SK-MEL-5 (cell line): ENCODE measurements around the gene NEK1. TPM values are rescaled to one million over a fixed set of nuclear protein-coding genes. Genes with fewer than 3 reads are reported as not detected.
"Not testable (repeated sequence)": the region's sequence is repeated elsewhere in the genome, so short reads cannot be mapped to it uniquely, and the experiment has no call there.

Experiments
- DNase-seq: peaks from one replicate; pipeline ENCODE4 v3.0.0-alpha.2; 2016; ENCODE audit warnings: low read depth, low spot score
- in situ Hi-C: cut with HindIII; loops from 2 replicates; pipeline ENCODE4 v1.10.0; 2016; ENCODE audit warnings: low sequenced_read_pairs, high pct_unique_total_duplicates, low pct_unique_long_range_greater_than_20kb
- total RNA-seq: library from RNA; depleted of rRNA; stranded (reverse); fragments of >200 nt; shearing (Covaris generic); gene quantifications from 2 replicates; pipeline ENCODE4 v1.2.3, GENCODE V29; 2014

Gene NEK1
- total RNA-seq, 1 experiment from 2014 or later, result 7.6 TPM

GRCh38 chr4:169632896-169633295 lies 20.5 kb upstream of the NEK1 start:
- in situ Hi-C loops, result no loop called here
- no peak for DNase-seq

DNA sequence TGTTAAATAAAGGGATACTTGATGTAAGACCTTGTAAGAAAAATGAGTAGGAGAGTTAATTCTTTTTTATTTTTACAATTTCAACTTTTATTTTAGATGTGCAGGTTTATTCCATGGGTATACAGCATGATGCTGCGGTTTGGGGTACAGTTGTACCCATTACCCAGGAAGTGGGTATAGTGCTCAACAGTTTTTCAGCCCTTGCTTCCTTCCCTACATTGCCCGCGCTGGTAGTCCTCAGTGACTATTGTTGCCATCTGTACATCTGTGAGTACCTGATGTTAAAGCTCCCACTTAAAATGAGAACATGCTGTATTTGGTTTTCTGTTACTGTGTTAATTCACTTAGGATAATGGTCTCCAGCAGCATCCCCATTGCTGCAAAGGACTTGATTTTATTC lies 17.7 kb upstream of the NEK1 start:
- DNase-seq, result no peak
- in situ Hi-C loops, result no loop called here

DNA sequence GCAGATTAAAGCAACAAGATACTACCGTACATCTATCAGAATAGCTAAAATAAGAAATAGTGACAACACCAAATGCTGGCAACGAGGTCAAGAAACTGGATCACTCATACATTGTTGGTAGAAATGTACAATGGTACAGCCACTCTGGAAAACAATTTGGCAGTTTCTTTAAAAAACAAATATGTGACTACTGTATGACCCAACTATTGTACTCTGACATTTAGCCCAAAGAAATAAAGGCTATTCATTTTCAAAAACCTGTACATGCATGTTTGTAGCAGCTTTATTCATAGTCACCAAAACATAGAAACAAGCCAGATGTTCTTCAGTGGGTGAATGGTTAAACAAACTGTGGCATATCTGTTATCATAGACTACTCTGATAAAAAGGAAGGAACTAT lies 16.2 kb upstream of the NEK1 start:
- no peak for DNase-seq
- in situ Hi-C loops, result no loop called here

DNA sequence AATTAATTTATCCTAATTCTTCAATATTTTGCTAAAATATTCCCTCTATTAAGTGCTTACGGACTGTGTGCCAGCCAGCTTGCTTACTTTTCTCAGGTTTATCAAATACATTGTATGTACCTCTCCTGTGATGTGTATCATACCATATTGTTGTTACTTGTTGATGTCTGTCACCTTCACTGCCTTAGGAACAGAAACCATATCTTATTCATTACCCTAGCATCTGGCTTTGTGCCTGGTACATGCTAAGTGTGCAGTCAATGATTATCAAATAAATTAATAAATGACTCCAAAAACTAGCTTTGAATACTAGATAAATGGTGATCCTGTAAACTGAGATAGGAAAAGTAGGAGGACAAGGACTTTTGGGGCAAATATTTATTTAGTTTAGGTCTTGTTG lies 14.9 kb upstream of the NEK1 start:
- in situ Hi-C loops, result no loop called here
- no peak for DNase-seq

DNA sequence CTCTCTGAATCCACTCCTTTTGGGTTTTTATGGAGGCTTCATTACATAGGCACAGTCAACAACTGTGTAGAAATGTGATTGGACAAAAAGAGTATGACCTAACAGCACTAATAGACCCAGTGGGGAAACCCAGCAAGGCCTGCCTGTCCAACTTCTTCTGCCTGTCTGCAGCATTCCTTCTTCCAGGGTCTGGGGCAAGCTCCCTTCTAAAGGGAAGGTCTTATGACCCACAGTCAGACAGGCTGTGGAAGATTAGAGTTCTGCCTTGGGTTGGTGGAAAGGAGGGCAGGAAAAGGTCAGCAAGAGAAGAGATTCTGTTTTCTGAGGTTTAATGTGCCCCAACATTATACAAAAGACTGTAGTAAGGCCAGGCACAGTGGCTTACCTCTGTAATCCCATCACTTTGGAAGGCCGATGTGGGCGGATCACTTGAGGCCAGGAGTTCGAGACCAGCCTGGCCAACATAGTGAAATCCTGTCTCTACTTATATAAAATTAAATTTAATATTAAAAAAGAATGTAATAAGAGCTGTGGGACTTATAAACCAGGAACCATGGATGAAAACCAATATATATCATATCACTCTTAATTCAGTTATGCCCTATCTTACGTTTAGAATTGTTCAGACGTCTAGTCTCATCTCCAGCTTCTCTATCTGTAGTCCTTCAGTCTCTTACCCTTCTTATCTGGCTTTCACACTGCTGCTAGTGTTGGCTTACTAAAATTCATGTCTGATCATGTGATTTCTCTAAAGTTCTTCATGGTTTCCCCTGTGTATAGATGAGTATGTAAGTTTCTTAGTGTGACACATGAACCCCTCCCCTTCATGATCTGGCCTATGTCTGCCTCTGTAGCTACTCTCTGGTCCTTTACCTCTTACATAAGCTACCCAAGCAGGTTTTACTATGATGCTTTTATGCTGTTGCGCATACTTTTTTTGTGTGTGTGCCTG lies 14.2 kb upstream of the NEK1 start:
- DNase-seq, result peak; percentile 8
- in situ Hi-C loops, result no loop called here

DNA sequence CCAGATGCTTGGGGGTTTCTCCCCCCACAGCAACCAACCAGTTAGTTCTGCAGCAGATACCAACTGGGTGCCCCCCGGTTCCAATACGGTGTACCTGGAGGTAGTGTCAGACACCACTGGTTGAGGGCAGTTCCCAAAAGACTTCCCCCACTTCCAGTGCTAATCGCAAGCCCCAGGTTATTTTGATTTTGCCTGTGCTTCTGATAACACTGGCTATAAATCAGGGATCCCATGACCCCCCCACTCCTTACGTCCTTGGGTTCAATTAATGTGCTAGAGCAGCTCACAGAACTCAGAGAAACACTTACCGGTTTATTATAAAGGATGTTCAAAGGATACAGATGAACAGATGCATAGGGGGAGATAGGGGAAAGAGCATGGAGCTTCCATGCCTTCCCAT lies 13.5 kb upstream of the NEK1 start:
- DNase-seq, result no peak
- in situ Hi-C loops, result no loop called here

DNA sequence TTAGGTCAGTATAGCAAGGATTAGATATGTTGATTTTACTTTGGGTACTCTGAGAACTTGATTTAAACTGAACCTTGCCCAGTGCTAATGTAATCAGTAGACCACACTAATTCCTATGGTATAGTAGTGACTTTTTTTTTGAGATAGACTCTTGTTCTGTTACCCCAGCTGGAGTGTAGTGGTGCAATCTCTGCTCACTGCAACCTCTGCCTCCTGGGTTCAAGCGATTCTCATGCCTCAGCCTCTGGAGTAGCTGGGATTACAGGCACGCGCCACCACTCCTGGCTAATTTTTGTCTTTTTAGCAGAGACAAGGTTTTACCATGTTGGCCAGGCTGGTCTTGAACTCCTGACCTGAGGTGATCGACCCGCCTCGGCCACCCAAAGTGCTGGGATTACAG lies 11.6 kb upstream of the NEK1 start:
- DNase-seq, in situ Hi-C loops: not testable (repeated sequence)

- no peak for DNase-seq
- in situ Hi-C loops, result no loop called here
These were observed 10.2 kb upstream of the NEK1 start for GRCh38 chr4:169622566-169622965.

DNA sequence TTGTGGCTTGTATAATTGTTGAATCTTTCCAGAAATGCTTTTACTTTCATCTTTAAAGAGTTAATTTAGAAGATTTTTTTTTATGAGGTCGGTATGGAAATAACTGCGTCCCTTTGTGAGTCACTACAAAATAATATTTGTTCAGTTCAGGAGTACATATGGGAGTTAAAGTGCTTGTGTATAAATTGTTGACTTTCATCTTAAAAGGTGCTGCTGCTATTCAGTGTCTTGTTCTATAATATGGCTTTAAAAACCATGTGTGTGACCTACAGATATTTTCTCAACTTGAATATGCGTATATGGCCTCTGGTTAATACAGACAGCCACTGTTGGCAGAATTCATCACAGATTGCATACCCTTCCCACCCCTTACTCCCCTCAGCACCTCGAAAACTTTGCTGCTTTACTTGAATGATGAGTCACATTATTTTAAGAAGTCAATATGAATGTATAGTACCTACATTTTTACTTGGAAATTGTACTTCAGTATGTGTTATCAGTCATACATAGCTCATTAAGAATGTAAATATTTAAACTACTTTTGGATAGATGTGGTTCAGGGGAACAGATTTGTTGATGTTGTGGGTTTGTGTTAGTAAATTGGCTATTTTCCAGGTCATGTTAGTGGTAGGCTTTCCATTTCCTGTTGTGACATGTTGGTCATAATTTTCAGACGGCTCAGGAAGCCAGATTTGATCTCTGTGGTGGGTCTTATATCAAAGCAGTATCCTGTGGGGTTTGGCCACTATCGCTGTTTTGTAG lies 9.5 kb upstream of the NEK1 start:
- DNase-seq, result peak; percentile 54
- in situ Hi-C loops, result no loop called here

DNA sequence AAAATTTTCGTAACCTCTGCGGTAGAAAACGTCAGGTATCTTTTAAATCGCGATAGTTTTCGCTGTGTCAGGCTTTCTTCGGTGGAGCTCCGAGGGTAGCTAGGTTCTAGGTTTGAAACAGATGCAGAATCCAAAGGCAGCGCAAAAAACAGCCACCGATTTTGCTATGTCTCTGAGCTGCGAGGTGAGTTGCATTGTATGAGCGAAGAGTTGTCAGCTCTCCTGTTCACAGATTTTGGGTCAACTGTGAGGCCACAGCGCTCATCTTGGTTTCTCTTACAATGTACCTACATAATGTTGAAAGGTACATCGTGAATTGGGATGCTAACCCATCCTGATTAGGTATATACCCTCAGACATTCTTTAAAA lies 8.5 kb upstream of the NEK1 start:
- peak; percentile 43 for DNase-seq
- in situ Hi-C loops, result no loop called here

GRCh38 chr4:169619958-169620879 lies 7.8 kb upstream of the NEK1 start, which contains the start of gene CLCN3:
CLCN3 (plus strand) TSS chr4:169620578; CDS start chr4:169635929, 15,351 bp downstream.
- DNase-seq, result peak; percentile 98
- in situ Hi-C loops, result no loop called here

- in situ Hi-C loops, result no loop called here
- peak; percentile 69 for DNase-seq
These were observed 7.2 kb upstream of the NEK1 start for GRCh38 chr4:169619518-169619957.

DNA sequence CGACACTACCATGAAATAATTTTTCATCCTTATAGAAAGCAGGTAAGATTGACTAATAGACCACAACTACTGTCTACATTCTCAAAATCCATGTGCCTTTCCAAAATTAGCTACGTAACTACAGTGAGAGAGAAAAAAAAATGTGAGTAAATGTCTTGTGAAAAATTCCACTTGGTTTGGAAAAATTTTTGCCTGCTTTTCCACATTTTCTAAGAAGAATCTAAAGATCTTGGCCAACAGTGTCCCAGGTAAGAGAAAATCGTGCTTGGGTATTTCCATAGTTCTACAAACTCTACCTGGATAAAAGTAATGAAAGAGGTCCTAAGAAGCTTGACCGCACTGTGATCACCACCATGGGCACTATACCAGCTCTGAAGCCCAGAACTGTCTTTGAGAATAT lies 6.6 kb upstream of the NEK1 start:
- DNase-seq, result no peak
- in situ Hi-C loops, result no loop called here

DNA sequence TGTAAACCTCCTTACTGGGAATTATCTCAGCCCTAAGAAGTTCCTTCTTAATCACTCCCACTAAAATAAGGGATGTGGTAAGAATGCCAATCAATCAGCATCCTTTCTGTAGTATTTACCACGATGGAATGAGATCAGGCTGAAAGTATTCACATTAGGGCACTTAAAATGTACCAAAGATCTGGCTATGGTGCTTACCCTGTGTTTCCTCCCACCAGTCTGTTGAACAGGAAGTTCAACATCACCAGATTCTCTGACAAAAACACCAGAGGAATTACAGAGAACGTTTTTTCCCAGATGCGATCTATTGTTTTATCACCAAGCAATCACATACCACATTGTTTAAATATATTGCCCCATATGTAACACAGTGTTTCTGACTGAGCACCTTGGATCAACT lies 5.9 kb upstream of the NEK1 start:
- in situ Hi-C loops, result no loop called here

DNA sequence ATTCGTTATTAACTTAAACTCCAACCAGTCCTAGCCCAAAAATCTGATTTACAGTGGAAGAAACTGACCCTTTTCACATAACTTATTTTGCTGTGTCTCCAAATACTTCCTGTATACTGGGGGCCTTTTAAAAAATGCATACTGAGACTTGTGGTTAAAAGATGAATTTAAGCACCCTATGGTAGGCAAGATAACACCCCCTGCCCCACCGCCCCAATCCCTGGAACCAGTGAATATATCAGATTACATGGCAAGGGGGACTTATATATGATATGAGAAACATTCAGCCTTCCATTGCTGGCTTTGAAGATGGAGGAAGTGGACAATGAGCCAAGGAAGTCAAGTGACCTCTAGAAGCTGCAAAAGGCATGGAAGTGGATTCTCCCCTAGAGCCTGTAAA lies 4.9 kb upstream of the NEK1 start:
- DNase-seq, result no peak
- in situ Hi-C loops, result no loop called here

More for the DNA sequence above, 5.9 kb upstream of the NEK1 start:
- no peak for DNase-seq

DNA sequence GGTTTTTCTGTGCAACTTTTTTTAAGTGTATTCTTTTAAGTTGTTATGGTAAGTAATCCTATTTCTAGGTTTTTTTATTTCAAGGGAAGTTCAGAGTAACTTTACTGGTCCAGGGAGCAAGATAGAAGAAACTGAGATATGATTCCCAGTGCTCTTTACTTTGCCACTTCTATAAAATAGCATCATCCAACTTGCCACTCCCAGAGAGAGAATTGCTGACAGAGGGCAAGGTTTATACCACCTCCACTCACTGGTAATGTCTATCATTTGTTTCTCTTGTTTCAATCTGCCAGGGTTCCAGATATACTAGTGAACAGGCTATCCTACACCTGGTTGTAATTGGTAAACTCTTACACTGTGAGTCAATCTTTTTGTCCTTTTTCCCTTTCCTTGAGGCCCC lies 4.5 kb upstream of the NEK1 start:
- no peak for DNase-seq
- in situ Hi-C loops, result no loop called here

GRCh38 chr4:169615467-169616106 lies 3.2 kb upstream of the NEK1 start:
- peak; percentile 17 for DNase-seq
- in situ Hi-C loops, result no loop called here
